ENCODE measurements around the gene PLEKHH3.

PLEKHH3 gene

GRCh38 chr17:42692489-42692888, 15.7 kb upstream of the PLEKHH3 start:
- Histone ChIP-seq H3K79me2 (ENCODE audit: insufficient read depth, low read depth) (no peaks in the 10 kb centered on the region), H2AFZ (ENCODE audit: low read depth) (no peak overlapping the region), H3K4me3 (IDR thresholded peaks at IDR 0.05; ENCODE audit: insufficient read depth, low read depth, low read length) (no peak overlapping the region), H4K20me1 (ENCODE audit: insufficient read depth) (no peaks in the 10 kb centered on the region), H3K36me3 (ENCODE audit: insufficient read depth) (no peaks in the 10 kb centered on the region), H3K4me1 (ENCODE audit: low read depth, poor library complexity, severe bottlenecking) (no peaks in the 10 kb centered on the region), H3K27me3 (ENCODE audit: insufficient read depth, low read depth) (no peaks in the 10 kb centered on the region), H3K9ac (no peak overlapping the region), H3K27ac (no peak overlapping the region), H3K4me2 (no peak overlapping the region)
- TF ChIP-seq, protein P1, sequence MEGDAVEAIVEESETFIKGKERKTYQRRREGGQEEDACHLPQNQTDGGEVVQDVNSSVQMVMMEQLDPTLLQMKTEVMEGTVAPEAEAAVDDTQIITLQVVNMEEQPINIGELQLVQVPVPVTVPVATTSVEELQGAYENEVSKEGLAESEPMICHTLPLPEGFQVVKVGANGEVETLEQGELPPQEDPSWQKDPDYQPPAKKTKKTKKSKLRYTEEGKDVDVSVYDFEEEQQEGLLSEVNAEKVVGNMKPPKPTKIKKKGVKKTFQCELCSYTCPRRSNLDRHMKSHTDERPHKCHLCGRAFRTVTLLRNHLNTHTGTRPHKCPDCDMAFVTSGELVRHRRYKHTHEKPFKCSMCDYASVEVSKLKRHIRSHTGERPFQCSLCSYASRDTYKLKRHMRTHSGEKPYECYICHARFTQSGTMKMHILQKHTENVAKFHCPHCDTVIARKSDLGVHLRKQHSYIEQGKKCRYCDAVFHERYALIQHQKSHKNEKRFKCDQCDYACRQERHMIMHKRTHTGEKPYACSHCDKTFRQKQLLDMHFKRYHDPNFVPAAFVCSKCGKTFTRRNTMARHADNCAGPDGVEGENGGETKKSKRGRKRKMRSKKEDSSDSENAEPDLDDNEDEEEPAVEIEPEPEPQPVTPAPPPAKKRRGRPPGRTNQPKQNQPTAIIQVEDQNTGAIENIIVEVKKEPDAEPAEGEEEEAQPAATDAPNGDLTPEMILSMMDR (conservative IDR thresholded peaks at IDR 0.05; ENCODE audit: low read depth, low read length) = no peak

DNA sequence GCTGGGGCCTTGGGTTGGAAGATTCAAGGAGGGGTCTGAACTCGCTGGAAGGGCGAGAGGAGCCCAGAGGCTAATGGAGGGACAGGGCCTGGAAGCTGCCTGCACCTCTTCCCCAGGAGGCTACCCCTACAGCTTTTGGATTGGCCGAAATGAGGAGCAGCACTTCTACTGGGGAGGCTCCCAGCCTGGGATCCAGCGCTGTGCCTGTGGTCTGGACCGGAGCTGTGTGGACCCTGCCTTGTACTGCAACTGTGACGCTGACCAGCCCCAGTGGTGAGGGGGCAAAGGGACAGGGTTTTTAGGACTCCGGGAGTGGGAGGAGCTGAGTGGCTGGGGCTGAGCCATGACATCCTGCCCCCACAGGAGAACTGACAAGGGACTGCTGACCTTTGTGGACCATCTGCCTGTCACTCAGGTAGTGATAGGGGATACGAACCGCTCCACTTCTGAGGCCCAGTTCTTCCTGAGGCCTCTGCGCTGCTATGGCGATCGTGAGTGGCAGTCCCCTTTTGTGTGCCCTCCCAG, 14.3 kb upstream of the PLEKHH3 start:
- Histone ChIP-seq H2AFZ (ENCODE audit: low read depth) (no peak overlapping the region), H3K36me3 (ENCODE audit: insufficient read depth) (no peaks in the 10 kb centered on the region), H3K4me3 (IDR thresholded peaks at IDR 0.05; ENCODE audit: insufficient read depth, low read depth, low read length) (no peak overlapping the region), H3K9ac (no peak overlapping the region), H3K27me3 (ENCODE audit: insufficient read depth, low read depth) (no peaks in the 10 kb centered on the region), H4K20me1 (ENCODE audit: insufficient read depth) (no peaks in the 10 kb centered on the region), H3K79me2 (ENCODE audit: insufficient read depth, low read depth) (no peaks in the 10 kb centered on the region), H3K4me2 (no peak overlapping the region), H3K4me1 (ENCODE audit: low read depth, poor library complexity, severe bottlenecking) (no peaks in the 10 kb centered on the region), H3K27ac (no peak overlapping the region)
- TF ChIP-seq, protein P1 (conservative IDR thresholded peaks at IDR 0.05; ENCODE audit: low read depth, low read length) = no peak

DNA sequence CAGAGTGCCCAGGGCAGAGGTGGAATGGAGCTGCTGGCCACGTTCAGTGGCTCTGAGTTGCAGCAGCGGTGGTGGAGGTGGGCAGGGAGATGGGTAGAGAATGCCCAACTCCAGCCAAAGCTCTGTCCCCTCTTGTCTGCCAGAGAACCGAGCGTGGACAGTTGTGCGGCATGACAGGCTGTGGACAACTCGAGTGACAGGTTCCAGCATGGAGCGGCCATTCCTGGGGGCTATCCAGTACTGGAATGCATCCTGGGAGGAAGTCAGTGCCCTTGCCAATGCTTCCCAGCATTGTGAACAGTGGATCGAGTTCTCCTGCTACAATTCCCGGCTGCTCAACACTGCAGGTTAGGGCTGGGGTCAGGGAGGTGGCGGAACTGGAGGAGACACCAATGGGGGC, 13.8 kb upstream of the PLEKHH3 start:
- no peak overlapping the region for H3K9ac ChIP-seq
- no peaks in the 10 kb centered on the region for H3K4me1 ChIP-seq (ENCODE audit: low read depth, poor library complexity, severe bottlenecking)
- H4K20me1 ChIP-seq (ENCODE audit: insufficient read depth) = no peaks in the 10 kb centered on the region
- H3K36me3 ChIP-seq (ENCODE audit: insufficient read depth) = no peaks in the 10 kb centered on the region
- no peak overlapping the region for H3K4me3 ChIP-seq (IDR thresholded peaks at IDR 0.05; ENCODE audit: insufficient read depth, low read depth, low read length)
- no peaks in the 10 kb centered on the region for H3K79me2 ChIP-seq (ENCODE audit: insufficient read depth, low read depth)
- H3K4me2 ChIP-seq = no peak overlapping the region
- TF ChIP-seq, protein P1 (conservative IDR thresholded peaks at IDR 0.05; ENCODE audit: low read depth, low read length) = no peak
- H3K27me3 ChIP-seq (ENCODE audit: insufficient read depth, low read depth) = no peaks in the 10 kb centered on the region
- no peak overlapping the region for H3K27ac ChIP-seq
- no peak overlapping the region for H2AFZ ChIP-seq (ENCODE audit: low read depth)

GRCh38 chr17:42687707-42688320, 11.0 kb upstream of the PLEKHH3 start:
- Histone ChIP-seq H3K4me3 (IDR thresholded peaks at IDR 0.05; ENCODE audit: insufficient read depth, low read depth, low read length) (no peak overlapping the region), H3K9ac (no peak overlapping the region), H3K27me3 (ENCODE audit: insufficient read depth, low read depth) (no peaks in the 10 kb centered on the region), H3K27ac (no peak overlapping the region), H3K4me1 (ENCODE audit: low read depth, poor library complexity, severe bottlenecking) (peaks cover 6% of the 10 kb centered on the region), H3K79me2 (ENCODE audit: insufficient read depth, low read depth) (no peaks in the 10 kb centered on the region), H2AFZ (ENCODE audit: low read depth) (no peak overlapping the region), H3K4me2 (no peak overlapping the region), H3K36me3 (ENCODE audit: insufficient read depth) (no peaks in the 10 kb centered on the region), H4K20me1 (ENCODE audit: insufficient read depth) (no peaks in the 10 kb centered on the region)
- TF ChIP-seq, protein P1 (conservative IDR thresholded peaks at IDR 0.05; ENCODE audit: low read depth, low read length) = no peak

Measured in KMS-11 (cell line).